CD4-positive, alpha-beta T cell treated with Interleukin-15 for 1 hour (primary cell): ENCODE results near the gene TMEM86A.

Experiments
- DNase-seq: peaks from one replicate; pipeline ENCODE4 v3.0.0-alpha.2; 2020

Gene TMEM86A

DNA sequence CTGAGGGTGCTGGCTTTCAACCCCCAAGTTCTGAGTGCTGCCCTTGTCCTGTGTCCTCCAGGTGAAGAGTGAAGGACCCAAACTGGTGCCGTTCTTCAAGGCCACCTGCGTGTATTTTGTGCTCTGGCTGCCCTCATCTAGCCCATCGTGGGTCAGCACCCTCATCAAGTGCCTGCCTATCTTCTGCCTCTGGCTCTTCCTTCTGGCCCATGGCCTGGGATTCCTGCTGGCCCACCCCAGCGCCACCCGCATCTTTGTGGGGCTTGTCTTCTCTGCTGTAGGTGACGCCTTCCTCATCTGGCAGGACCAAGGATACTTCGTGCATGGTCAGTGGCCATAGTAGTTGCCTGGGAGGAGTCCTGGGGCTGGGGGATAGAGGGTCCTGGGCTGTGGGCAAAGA lies 2.3 kb downstream of the TMEM86A start:
- DNase-seq = no peak

DNA sequence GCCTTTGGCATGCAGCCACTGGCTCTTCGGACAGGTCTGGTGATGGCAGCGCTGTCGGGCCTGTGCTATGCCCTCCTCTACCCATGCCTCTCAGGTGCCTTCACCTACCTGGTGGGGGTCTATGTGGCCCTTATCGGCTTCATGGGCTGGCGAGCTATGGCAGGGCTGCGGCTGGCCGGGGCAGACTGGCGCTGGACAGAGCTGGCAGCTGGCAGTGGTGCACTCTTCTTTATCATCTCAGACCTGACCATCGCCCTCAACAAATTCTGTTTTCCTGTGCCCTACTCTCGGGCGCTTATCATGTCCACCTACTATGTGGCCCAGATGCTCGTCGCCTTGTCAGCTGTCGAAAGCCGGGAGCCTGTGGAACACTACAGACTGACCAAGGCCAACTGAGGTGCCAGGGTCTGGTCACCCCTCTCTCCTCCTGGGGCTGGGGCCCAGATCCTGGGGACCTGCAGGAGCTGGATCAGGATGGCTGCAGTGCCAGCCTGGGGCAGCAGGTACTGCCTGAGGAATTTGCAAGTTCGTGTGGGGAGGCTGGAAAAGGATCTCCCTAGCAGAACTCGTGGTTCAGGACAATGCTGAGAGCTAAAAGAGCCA lies 3.1 kb downstream of the TMEM86A start:
- no peak for DNase-seq

DNA sequence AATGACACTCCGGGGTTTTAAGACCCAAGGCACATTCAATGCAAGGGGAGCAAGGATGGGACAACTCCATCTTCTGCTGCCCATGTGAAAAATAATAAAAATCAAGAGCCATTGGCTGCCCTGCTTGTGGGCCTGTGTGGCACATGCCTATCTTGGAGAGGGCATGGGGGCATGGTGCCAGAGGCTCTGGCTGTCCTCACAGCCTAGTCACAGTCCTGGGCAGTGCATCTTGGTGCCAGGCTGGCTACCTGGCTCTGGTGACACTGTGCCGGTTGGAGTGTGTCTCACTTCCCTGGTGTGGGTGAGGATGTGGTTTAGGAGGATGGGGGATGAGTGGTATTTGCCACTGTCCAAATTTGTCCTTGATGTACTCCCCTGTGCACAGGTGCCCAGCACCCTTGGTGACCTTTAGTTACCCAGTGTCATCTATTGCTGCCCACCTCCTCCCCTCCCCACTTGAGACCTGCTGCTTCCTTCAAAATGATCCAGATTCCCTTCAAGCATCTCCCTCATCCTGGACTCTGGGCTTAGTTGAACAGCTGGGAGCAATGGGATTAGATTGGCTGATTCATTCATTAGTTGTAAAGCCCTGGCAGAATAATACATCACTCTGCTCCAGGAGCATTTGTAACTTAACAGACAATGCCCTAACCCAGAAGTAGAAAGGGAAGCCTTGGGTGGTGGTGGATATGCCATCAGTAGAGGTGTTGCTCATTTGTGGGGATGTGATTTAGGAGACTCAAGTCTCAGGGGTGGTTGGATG lies 4.6 kb downstream of the TMEM86A start:
- no peak for DNase-seq

DNA sequence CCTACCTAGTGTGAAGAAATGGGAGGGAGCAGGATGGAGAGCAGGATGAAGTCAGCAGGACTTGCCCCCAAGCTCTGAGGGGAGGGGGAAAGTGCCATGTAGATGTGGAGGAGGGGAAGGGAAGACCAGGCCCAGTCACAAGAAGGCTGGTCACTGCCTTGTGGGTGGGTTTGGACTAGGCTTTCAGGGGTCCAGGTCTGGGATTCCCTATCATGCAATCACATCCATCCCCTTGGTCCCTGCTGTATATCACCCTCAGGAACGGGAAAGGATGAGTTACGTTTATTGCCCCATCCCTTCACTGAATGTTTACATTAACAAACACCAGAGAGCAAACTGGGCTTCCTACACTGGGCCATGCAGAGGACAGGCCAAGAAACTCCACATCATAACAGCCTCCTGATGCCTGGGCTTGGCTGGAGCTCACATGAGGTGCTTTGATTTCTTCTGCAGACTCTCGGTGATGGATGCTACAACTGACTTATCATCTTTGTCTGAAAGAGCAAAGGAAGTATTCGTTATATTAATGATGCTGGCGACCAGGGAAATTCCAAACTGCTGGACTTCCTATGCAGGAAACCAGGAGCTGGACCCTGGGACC lies 5.6 kb downstream of the TMEM86A start:
- DNase-seq = no peak

DNA sequence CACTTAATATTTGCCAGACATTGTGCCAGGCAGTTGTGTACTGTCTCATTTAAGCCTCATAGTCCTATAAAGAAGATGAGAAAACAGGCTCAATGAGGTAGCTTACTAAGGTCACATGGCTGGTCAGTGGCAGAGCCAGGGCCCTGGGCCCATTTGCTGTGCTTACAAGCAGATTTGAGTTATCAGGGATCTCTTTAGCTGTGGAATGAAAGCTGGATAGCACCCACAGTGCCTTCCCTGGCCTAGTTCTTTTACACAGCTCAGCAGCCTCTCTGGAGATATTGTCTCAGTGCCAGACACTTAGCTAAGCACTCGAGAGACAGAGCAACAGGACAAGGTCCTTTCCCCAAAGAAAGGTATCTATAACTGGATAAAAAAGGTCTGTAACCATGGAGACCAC lies 6.1 kb downstream of the TMEM86A start:
- no peak for DNase-seq

DNA sequence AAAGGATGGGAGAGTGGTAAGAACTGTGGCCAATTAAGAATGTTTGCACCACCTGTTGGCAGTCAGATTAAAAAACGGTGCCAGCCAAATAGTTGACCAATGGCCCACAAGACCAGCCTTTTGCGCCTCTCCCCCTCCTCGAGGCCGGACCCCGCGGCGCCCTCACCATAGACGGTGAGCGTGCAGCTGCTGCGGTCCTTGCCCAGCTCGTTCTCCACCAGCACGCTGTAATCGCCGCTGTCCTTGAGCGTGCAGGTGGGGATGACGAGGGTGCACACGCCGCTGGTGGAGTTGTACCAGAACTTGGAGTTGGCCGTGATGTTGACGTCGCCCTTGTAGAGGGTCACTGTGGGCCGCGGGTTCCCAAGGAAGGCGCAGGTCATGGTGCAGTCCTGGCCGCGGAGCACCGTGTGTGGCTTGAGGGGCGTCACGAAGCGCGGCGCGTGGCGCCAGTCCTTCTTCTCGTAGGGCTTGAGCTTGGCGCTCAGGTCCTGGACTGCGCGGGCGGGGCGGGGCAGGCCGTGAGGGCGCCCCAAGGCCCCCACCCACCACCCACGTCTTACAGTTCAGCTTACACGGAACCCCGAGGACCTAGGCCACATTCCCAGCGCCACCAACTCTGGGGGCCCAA lies 7.2 kb downstream of the TMEM86A start:
- no peak for DNase-seq

DNA sequence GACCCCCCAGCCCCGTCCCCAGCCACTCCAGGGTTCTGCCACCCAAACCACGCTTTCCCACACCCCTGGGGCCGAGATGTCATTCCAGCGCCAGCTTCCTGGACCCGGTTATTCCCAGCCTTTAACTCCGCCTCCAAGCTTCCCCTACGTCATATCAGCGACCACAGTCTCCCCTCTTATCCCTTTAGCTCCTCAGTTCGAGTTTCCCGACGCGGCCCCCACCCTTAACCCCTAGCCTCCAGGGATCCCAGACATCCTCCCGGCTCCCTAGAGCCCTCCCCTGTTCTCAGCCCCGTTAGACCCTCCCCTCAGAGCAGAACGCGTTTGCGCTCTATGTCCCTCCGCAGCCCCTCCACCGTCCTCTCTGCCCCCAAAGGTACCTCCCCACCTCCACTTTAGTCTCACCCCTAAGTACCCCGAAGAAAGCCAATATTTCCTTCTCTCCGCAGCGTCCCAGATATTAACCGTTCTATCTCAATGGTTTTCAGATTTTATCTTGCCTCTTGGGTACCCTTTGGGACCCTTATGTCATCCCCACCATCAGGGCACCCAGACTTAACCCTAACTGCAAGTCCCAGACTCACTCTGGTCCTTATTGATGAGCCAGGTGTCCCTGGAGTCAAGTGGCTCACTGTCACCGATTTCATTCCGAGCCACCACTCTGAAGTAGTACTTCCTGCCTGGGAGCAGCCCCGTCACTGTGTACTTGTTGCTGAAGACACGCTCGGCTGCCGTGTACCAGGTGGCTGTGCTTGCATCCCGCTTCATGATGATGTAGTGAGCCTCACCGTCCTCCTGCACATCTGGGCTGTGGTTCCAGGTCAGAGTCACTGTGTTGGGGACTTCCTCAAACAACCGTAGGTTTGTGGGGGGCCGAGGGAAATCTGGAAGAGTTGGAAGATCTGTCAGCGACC lies 8.0 kb downstream of the TMEM86A start:
- peak; percentile 65 for DNase-seq

DNA sequence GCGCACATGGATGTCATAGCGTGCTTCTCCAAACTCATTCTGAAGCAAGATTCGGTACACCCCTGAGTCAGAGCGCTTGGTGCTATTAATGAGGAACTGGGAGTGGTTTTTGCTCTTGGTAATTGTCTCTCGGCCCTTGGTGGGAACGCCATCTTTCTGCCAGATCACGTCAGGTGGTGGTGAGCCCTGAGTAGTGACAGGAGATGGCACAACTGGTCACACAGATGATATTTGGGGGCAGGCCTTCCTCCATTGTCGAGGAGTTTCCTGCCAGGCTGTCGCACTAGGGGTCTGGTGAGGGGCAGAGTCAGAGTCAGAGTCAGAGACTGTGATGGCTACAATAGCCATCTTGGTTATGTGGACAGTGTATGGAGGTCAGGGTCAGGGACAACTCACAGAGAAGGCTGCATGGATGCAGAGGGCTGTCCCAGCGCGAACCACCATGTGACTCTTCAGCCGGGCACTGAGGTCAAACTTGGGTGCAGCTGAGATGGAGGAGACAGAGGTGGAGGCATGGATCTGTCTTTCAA lies 9.3 kb downstream of the TMEM86A start:
- no peak for DNase-seq

DNA sequence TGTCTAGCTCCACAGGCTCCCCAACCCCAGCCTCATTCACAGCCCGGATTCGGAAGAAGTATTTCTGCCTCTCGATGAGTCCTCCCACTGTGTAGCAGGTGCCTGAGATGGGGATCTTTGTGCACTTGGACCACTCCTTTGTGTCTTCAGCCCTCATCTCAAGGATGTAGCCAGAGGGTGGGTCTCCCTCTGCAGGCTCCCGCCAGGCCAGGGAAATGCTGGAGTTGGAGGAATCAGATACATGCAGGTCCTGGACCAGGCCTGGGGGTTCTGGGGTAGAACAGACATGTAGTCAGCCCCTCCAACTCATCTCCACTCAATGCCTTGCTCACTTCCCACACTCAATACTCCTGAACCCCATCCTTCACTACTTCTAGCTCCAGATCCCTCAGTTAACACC lies 10.8 kb downstream of the TMEM86A start:
- DNase-seq = no peak

DNA sequence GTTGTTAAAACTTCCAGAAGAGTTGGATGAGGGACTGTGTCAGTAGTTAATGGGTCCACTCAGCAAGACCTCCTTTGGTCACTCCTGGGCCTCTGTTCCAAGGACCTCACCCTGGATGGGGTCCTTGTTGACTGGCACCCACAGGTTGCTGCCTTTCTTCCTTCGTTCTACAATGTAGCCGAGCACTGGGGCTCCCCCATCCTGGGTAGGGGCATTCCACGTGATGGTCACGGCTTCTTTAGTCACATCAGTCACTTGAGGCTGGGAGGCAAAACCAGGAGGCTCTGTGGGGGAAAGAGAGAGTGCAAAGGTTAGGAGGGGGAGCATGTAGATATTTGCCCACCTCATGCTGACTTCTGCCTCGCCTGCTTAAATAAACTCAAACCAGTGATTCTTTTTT lies 12.0 kb downstream of the TMEM86A start:
- DNase-seq = no peak

DNA sequence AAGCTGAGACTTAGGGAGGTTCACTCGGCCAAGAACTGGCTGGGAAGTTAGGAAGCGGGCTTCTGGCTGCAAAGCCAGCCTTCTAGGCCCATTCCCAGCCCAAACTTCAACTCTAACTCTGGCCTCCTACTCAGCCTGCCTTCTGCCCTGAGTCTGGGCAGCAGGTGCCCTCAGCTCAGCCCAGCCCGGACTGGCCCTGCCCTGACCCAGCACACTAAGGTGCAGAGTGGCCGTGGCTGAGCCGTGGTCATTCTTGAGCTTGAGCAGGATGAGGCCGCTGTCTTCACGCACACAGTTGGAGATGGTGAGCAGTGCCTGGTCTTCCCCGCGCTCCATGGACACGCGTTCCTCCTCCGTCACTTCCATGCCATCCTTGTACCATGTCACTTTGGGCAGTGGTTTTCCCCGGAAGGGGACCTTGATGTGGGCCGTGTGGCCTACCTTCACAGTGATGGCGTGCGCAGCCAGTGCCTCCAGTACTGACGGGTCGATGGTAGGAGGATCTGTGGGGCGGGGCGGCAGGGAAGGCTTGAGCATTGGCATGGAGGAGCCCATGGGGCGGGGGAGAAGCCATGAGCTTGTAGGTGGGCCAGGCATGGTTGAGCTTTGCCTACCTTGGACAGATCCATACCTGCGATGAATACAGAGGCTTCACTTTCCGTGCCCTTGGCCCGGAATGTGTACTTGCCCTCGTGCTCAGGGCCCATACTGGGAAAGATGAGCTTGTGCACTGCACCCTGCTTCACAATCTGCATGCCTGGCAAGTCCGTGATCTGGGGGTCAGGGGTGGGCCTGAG lies 15.3 kb downstream of the TMEM86A start:
- DNase-seq = no peak

DNA sequence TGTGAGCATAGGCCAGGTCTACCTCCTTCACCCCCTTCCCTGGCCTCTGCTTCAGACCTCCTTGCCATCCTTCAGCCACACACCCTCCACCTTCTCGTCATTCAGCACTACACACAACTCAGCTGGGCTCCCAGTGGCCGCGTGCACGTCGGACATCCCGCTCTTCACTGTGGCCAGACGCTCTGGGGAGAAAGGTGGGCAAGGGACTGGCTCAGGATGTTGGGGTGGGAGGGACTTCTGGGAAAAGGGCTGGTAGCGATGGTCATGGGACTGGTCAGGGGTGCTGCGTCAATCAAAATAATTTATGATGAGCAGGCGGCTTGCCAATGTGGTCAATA lies 15.8 kb downstream of the TMEM86A start:
- no peak for DNase-seq

DNA sequence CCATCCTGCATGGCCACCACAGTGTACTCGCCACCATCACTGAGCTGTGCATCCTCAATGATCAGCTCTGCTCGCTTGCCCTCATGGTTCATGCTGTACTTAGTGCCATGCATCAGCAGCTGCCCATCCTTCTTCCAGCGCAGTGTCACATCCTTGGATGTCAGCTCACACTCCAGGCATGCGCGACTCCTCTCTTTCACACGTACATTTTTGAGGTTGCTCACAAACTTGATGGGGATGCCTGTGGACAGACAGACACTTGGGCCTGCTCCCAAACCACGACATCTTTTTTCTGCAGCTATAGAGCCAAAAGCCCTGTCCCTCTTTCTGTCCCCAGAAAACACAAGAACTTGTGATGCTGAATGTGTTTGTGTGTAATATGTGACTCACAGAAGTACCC lies 16.9 kb downstream of the TMEM86A start:
- no peak for DNase-seq

DNA sequence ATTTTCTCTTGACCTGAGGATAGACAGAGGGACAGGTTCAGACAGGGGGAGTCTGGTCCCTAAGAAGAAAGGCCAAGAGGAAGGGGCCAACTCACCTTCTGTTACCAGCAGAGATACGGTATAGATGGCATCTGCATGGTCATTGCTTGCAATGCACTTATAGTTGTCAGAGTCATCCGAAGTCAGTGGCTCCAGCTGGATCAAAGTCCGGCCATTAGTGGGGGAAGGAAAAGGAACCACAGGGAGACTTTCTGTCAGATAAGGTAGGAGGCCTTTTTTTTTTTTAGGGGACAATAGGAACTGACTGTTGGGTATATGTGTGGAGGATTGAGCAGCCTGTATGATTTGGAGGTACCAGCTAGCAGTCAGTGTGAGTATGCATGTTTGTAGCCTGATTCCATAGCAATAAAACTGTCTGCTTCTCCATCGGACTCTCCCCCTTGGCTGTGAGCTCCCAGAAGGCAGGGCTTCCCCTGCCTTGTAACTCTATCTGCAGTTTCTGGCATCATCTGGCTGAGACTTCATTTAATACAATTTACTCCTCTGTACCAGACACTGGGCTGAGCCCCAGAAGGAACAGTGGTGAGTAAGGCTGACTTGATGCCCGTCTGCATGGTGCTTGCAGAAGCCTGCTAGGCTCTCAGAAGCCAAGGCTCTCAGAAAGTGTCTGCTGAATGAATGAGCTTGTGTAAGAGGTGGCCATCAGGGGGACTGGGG lies 21.7 kb downstream of the TMEM86A start:
- no peak for DNase-seq

DNA sequence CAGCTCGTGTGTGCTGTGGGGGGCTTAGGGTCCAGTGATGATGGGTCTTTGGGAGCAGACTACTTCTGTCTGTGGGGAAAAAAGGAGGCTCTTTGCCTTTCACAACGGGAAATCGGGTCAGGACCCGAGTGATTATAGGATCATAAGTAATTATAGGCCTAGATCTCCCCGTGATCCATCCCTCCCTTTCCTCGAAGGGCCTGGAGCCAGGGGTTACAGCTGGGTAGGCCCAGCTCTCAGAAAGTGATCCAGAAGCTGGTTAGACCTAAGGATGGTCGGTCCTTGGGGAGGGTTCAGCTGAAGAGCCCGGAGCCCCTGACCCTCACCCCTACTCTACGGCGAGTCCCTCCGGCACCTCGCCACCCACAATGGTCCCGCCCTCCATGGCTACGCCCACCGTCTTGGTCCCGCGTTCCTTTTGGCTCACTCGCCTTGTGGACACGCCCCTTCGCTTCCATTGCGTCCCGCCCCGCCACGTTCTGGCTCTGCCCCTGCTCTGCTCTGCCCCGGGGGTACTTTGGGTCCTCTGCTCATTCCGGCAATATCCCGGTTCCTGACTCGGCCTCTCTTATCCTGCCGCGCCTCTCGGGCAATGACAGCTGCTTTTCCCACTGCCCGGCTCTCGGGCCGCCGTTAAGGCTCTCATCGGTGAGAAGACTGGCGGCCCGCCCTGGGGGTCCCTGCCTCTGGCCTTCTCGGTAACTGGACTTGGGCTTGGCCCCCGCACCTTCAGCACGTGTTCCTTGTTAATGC lies 22.4 kb downstream of the TMEM86A start:
- peak; percentile 83 for DNase-seq

DNA sequence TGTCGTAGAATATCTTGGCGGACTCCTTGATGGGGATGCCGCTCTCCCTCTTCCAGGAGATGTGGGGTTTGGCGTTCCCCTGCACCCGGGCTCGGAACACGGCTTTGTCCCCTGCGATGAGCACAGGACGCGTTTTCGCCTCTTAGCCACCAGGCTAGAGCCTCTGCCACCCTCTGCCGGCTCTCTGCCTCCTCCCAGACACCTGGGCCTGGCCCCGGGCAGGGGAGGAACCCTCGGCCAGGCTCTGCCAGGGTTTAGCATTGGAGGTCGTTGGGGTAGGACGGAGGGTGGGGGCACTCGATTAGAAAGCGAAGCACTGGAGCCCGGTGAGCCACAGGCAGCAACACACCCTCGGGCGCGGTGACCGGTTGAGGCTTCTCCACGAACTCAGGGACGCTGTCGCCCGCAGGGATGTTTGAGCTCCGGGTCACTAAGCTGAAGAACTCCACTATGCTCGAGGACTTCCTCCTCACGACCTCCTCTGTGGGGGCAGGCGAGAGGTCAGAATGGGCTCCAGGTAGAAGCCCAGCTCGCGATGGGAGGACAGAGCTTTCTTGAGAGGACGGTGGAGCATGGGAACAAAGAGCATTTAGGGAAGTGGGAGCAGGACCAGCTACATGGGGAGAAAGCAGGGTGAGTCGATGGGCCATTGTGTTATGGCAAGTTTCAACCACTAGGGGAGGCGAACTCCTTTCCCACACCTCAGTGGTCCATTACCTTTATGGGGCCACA lies 23.1 kb downstream of the TMEM86A start:
- peak; percentile 42 for DNase-seq

DNA sequence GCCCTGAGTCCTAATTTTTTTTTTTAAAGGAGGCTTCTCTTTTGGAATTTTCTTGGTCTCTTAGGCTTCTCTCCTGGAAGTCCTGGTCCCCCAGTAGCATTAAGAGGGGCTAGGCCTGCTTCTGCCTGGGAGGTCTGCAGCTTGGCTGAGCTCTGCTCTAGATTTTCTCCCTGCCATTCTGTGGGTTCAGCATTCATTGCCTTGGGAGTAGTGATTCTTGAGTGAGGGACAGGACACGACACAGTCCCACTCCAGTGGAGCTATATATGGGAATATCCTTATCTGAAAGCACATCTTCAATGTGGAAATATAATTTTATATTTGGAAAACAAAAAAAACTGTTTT lies 23.7 kb downstream of the TMEM86A start:
- DNase-seq = no peak

DNA sequence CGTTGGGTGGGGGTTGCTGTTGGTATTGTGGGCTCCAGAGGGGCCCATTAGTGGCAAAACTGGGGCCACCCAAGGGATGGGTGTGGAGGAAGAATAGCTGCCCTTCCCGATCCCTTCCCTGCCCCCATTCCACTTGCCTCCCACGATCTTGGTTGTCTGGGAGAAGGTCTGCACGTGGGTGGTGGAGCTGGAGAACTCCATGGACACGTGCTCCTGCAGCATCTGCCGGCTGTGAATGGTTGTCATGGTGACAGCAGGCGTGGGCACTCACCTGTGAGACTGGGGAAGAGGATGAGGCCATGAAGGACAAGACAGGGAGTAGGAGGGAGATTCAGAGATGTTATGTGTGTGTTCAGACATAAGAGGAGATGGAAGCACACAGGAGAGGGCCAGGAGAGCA lies 25.4 kb downstream of the TMEM86A start:
- DNase-seq = no peak

DNA sequence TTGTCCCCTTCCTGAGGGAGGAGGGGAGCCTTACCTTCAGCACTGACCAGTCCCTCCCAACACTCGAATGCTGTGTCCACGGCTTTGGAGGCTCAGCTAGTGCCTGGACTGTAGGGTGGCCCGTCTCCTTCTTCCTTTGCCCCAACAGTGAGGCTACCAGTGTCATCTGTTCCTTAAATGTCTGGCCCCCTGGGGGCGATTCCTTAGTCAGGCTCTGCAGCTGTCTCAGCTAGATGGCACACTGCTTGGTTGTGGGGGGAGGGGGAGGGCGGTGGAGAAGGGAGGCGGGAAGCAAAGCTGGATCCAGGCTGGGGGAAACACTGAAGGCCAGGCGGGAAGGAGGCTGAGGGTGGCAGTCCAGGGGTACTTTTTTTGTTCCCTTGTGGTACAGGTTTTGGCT lies 27.5 kb downstream of the TMEM86A start, which contains the start of gene IGSF22:
Gene IGSF22, minus strand, starts transcription at position 149 of the 400 bp plus-strand sequence. CDS start 1,952 bp downstream, outside the sequence.
- no peak for DNase-seq
